H1 (cell line): ENCODE results near the gene SURF4.

Experiments used
- CHD1 ChIP-seq: IDR thresholded peaks from 2 replicates; pipeline ENCODE4 v1.6.1; 2012; ENCODE audit warnings: low read depth, low read length, improper control_type of control experiment
- CHD2 ChIP-seq: IDR thresholded peaks from 2 replicates; pipeline ENCODE4 v1.6.1; 2012; ENCODE audit warnings: low read length, improper control_type of control experiment
- CTCF ChIP-seq, 3 experiments: IDR thresholded peaks; 1 replicate in 2 of 3; 2 replicates in 1 of 3; pipeline versions ENCODE4 v1.5.1 to v1.6.1; 2011; ENCODE audit warnings: low read length in 3 of 3, mild to moderate bottlenecking in 3 of 3, inconsistent platforms in 2 of 3, low read depth in 1 of 3, moderate library complexity in 1 of 3; ENCODE audit not compliant: insufficient read depth in 1 of 3; ENCODE audit errors: control extremely low read depth in 1 of 3
- EZH2 ChIP-seq: fragments of 200-600 bp; sonication (generic); IDR thresholded peaks from 2 replicates; pipeline ENCODE4 v1.7.1; 2012; ENCODE audit warnings: low read depth, mild to moderate bottlenecking, moderate library complexity, low read length, inconsistent platforms; ENCODE audit not compliant: severe bottlenecking
- MAX ChIP-seq: IDR thresholded peaks from 2 replicates; pipeline ENCODE4 v1.6.1; 2012; ENCODE audit warnings: inconsistent platforms
- POLR2AphosphoS5 ChIP-seq: IDR thresholded peaks from 2 replicates; pipeline ENCODE4 v1.6.1; 2011; ENCODE audit warnings: low read depth, low read length
- TBP ChIP-seq: IDR thresholded peaks from 2 replicates; pipeline ENCODE4 v1.6.1; 2011; ENCODE audit warnings: low read depth, low read length, improper control_type of control experiment
- USF2 ChIP-seq: IDR thresholded peaks from 2 replicates; pipeline ENCODE4 v1.6.1; 2011; ENCODE audit warnings: low read length, improper control_type of control experiment

- TF ChIP-seq CTCF (IDR thresholded peaks at IDR 0.05; ENCODE audit: control extremely low read depth in 1 of 3, insufficient read depth in 1 of 3, low read depth in 1 of 3, low read length in 3 of 3) (no peak), POLR2AphosphoS5 (no peak), MAX (no peak), USF2 (no peak), CHD1 (no peak), CHD2 (no peak), TBP (no peak), EZH2 (no peak)
Observed at GRCh38 chr9:133357656-133358055, 18.2 kb downstream of the SURF4 start.
